HCT116 (cell line): ENCODE results near the gene APBA3. TPM values are rescaled to one million over a fixed set of nuclear protein-coding genes. Genes with fewer than 3 reads are reported as not detected.

Experiments used
- ATAC-seq: fragments of 200-7000 bp; cut with Tn5 transposase; 2 replicates; pipeline ENCODE4 v1.9.1; 2020; ENCODE audit warnings: mild to moderate bottlenecking, moderate library complexity
- BruUV-seq: library from RNA; stranded (reverse); fragments of 400-500 nt; replicated peaks from 2 replicates; lab custom pipeline; 2021; lab: Mats Ljungman, UMichigan
- CTCF ChIA-PET: fragments of 300-600 bp; sonication (Branson Sonifier 250); formaldehyde crosslinking; loops from one replicate; lab custom pipeline; 2021; ENCODE audit warnings: antibody characterized with exemption; lab: Charles Lee
- POLR2A ChIA-PET: fragments of 300-600, 350-600 bp; sonication (Branson Sonifier 250); formaldehyde crosslinking; loops from one replicate; lab custom pipeline; 2021; ENCODE audit warnings: antibody characterized with exemption; lab: Charles Lee
- RAD21 ChIA-PET, 2 experiments: fragments of 300-600 bp; sonication (Branson Sonifier 250); formaldehyde crosslinking; loops; one replicate each; lab custom pipeline; 2023; ENCODE audit warnings: low total read pairs in 2 of 2; ENCODE audit not compliant: uncharacterized antibody in 2 of 2, unreplicated experiment in 2 of 2, low non-redundant PET in 1 of 2; lab: Charles Lee
- DNase-seq: peaks from one replicate; pipeline ENCODE4 v3.0.0-alpha.2; 2010; ENCODE audit warnings: low read depth, low spot score
- H2AFZ ChIP-seq: fragments of 200-600 bp; shearing (Covaris generic), sonication (generic); 2 replicates; pipeline ENCODE4 v1.6.1; 2017; ENCODE audit warnings: low read depth, mixed run types, mixed read lengths, antibody characterized with exemption, low read length; ENCODE audit not compliant: poor library complexity, severe bottlenecking
- H3K27ac ChIP-seq: 2 replicates; pipeline ENCODE4 v1.5.1; 2012; ENCODE audit warnings: low read depth, low read length
- H3K27me3 ChIP-seq: fragments of 200-600 bp; sonication (generic); 2 replicates; pipeline ENCODE4 v1.6.1; 2016; ENCODE audit warnings: mixed run types, low read length, mixed read lengths; ENCODE audit not compliant: insufficient read depth
- H3K36me3 ChIP-seq, 2 experiments: fragments of 200-500 bp in 1 of 2; fragments of 200-600 bp in 1 of 2; sonication (Bioruptor generic) in 1 of 2; sonication (generic) in 1 of 2; 2 replicates each; pipeline versions ENCODE4 v1.5.1 to v1.6.1; 2014 to 2016; ENCODE audit warnings: low read length in 2 of 2, inconsistent platforms in 1 of 2, mixed read lengths in 1 of 2, mixed run types in 1 of 2; ENCODE audit not compliant: insufficient read depth in 2 of 2, control insufficient read depth in 1 of 2
- H3K4me1 ChIP-seq, 2 experiments: fragments of 200-600 bp in 1 of 2; sonication (generic) in 1 of 2; 2 replicates each; pipeline versions ENCODE4 v1.5.1 to v1.6.1; 2012 to 2017; ENCODE audit warnings: low read length in 2 of 2, inconsistent platforms in 1 of 2, mild to moderate bottlenecking in 1 of 2, mixed read lengths in 1 of 2, mixed run types in 1 of 2, moderate library complexity in 1 of 2; ENCODE audit not compliant: insufficient read depth in 2 of 2, control insufficient read depth in 1 of 2
- H3K4me2 ChIP-seq: fragments of 200-600 bp; sonication (generic); 2 replicates; pipeline ENCODE4 v1.6.1; 2017; ENCODE audit warnings: mixed run types, low read length, mixed read lengths
- H3K4me3 ChIP-seq, 2 experiments: fragments of 200-600 bp in 1 of 2; sonication (generic) in 1 of 2; replicated peaks in 1 of 2; 2 replicates each; pipeline ENCODE4 v1.5.1; 2011 to 2016; ENCODE audit warnings: low read length in 2 of 2, control low read depth in 1 of 2, low read depth in 1 of 2, mild to moderate bottlenecking in 1 of 2, mixed read lengths in 1 of 2, mixed run types in 1 of 2
- H3K79me2 ChIP-seq: fragments of 200-600 bp; sonication (generic); 2 replicates; pipeline ENCODE4 v1.6.1; 2017; ENCODE audit warnings: mild to moderate bottlenecking, mixed run types, low read length, moderate library complexity, mixed read lengths; ENCODE audit not compliant: insufficient read depth
- H3K9ac ChIP-seq: fragments of 200-600 bp; sonication (generic); 2 replicates; pipeline ENCODE4 v1.6.1; 2016; ENCODE audit warnings: low read length, mixed read lengths
- H3K9me2 ChIP-seq: fragments of 200-600 bp; sonication (generic), shearing (Covaris generic); 2 replicates; pipeline ENCODE4 v1.6.1; 2017; ENCODE audit warnings: mixed run types, mild to moderate bottlenecking, moderate library complexity; ENCODE audit not compliant: insufficient read depth
- H3K9me3 ChIP-seq, 2 experiments: fragments of 200-500 bp in 1 of 2; fragments of 200-600 bp in 1 of 2; sonication (Bioruptor generic) in 1 of 2; sonication (generic) in 1 of 2; 2 replicates each; pipeline ENCODE4 v1.6.1; 2014 to 2017; ENCODE audit warnings: low read length in 2 of 2, mixed read lengths in 2 of 2, inconsistent platforms in 1 of 2, low read depth in 1 of 2, mild to moderate bottlenecking in 1 of 2, mixed run types in 1 of 2, moderate library complexity in 1 of 2; ENCODE audit not compliant: control insufficient read depth in 1 of 2, insufficient read depth in 1 of 2
- H4K20me1 ChIP-seq: fragments of 200-600 bp; sonication (generic), shearing (Covaris generic); 2 replicates; pipeline ENCODE4 v1.6.1; 2017; ENCODE audit warnings: mixed run types, mild to moderate bottlenecking, moderate library complexity; ENCODE audit not compliant: insufficient read depth
- CEBPB ChIP-seq: IDR thresholded peaks from 2 replicates; pipeline ENCODE4 v1.6.1; 2012; ENCODE audit warnings: low read depth
- EZH2 ChIP-seq: fragments of 200-600 bp; sonication (generic); IDR thresholded peaks from 2 replicates; pipeline ENCODE4 v1.6.1; 2017; ENCODE audit warnings: antibody characterized with exemption, mixed run types
- EZH2phosphoT487 ChIP-seq: fragments of 200-600 bp; IDR thresholded peaks from 2 replicates; pipeline ENCODE4 v1.6.1; 2018; ENCODE audit warnings: antibody characterized with exemption, borderline replicate concordance
- FOSL1 ChIP-seq: IDR thresholded peaks from 2 replicates; pipeline ENCODE4 v1.6.1; 2012; ENCODE audit warnings: low read depth
- JUND ChIP-seq: IDR thresholded peaks from 2 replicates; pipeline ENCODE4 v1.6.1; 2012
- POLR2A ChIP-seq: IDR thresholded peaks from 2 replicates; pipeline ENCODE4 v1.7.0; 2011; ENCODE audit warnings: borderline replicate concordance; ENCODE audit not compliant: insufficient read depth, insufficient read length; ENCODE audit errors: extremely low read depth
- RAD21 ChIP-seq: IDR thresholded peaks from 2 replicates; pipeline ENCODE4 v1.6.1; 2012; ENCODE audit warnings: low read depth, mild to moderate bottlenecking
- SP1 ChIP-seq: IDR thresholded peaks from 2 replicates; pipeline ENCODE4 v1.6.1; 2012; ENCODE audit warnings: low read depth
- SRF ChIP-seq: IDR thresholded peaks from 2 replicates; pipeline ENCODE4 v1.6.1; 2012; ENCODE audit warnings: low read depth
- TCF7L2 ChIP-seq: IDR thresholded peaks from 2 replicates; pipeline ENCODE4 v1.7.0; 2011; ENCODE audit warnings: borderline replicate concordance, inconsistent platforms; ENCODE audit not compliant: insufficient read depth, insufficient read length; ENCODE audit errors: extremely low read depth
- YY1 ChIP-seq: IDR thresholded peaks from 2 replicates; pipeline ENCODE4 v1.6.1; 2011; ENCODE audit warnings: low read length, low read depth, moderate library complexity, mild to moderate bottlenecking; ENCODE audit not compliant: insufficient replicate concordance; ENCODE audit errors: extremely low read depth
- ZNF274 ChIP-seq: fragments of 200-500 bp; sonication (Bioruptor generic); IDR thresholded peaks from 2 replicates; pipeline ENCODE4 v1.6.1; 2014; ENCODE audit warnings: mild to moderate bottlenecking, low read depth, low read length, inconsistent platforms
- intact Hi-C: fragments of 100-400 bp; cut with micrococcal nuclease; formaldehyde crosslinking; loops from 2 replicates; pipeline ENCODE4 v1.10.0; 2022
- total RNA-seq: library from RNA; stranded (reverse); gene quantifications from one replicate; pipeline ENCODE4 v1.2.1, GENCODE V29; 2021; ENCODE audit not compliant: unreplicated experiment
- TF ChIP-seq, protein P1 (sequence below): IDR thresholded peaks from 2 replicates; pipeline ENCODE4 v1.6.1; 2012
- TF ChIP-seq, protein P2 (sequence below): IDR thresholded peaks from 2 replicates; pipeline ENCODE4 v1.6.1; 2012; ENCODE audit warnings: low read depth
- TF ChIP-seq, protein P3 (sequence below), 3 experiments: fragments of 200-600 bp in 1 of 3; sonication (generic) in 1 of 3; IDR thresholded peaks in 2 of 3; conservative IDR thresholded peaks in 1 of 3; 2 replicates each; pipeline ENCODE4 v1.5.1; 2012 to 2017; ENCODE audit warnings: low read depth in 2 of 3, low read length in 2 of 3, antibody characterized with exemption in 1 of 3, borderline replicate concordance in 1 of 3, control low read depth in 1 of 3, mild to moderate bottlenecking in 1 of 3, mixed read lengths in 1 of 3, mixed run types in 1 of 3, moderate library complexity in 1 of 3; ENCODE audit not compliant: insufficient read depth in 1 of 3
- TF ChIP-seq, protein P4 (sequence below): IDR thresholded peaks from 2 replicates; pipeline ENCODE4 v1.6.1; 2011; ENCODE audit warnings: mild to moderate bottlenecking, low read length, moderate library complexity; ENCODE audit not compliant: insufficient replicate concordance; ENCODE audit errors: extremely low read depth

Gene APBA3
- total RNA-seq, 1 experiment from 2014 or later: 29.5 TPM

DNA sequence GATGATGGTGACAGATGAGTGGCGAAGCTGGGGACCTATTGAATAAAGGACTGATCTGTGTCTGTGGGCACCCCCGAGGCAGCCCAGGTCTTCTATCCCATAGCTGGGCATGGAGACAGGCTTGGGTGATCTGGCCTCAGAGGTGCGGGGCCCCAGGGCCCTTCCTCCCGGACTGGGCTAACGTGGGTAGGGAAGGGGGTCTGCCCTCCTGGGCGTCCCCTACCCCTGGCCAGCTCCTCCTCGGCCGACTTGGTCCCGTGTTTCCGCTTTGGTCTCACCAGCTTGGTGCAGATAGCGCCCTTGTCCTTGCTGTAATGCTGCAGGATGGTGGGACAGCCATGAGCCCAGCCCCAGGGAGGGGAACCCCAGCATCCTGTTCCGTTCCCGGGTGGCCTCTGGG lies 21.4 kb upstream of the APBA3 start:
- intact Hi-C loops: no loop called here

More for the DNA sequence above, 21.4 kb upstream of the APBA3 start:
- no peaks in the 10 kb centered on the region for H3K4me1 ChIP-seq
- H3K9me2 ChIP-seq: no peaks in the 10 kb centered on the region
- ChIA-PET RAD21 (no interaction called here), POLR2A (interaction anchor here (1.6 kb wide), 1 partner anchor 20 kb away, joined by 4 read pairs; the partner anchor contains the start of gene MRPL54), CTCF (no interaction called here)
- no peak for DNase-seq
- no peaks in the 10 kb centered on the region for H3K27me3 ChIP-seq
- no peak for ATAC-seq
- BruUV-seq: no TSS peak
- no peak overlapping the region for H3K9ac ChIP-seq
- peaks cover 9 to 21% of the 10 kb centered on the region in 2 experiments; a peak in 3 of 4 replicates for H3K9me3 ChIP-seq
- H3K79me2 ChIP-seq: no peaks in the 10 kb centered on the region
- no peaks in the 10 kb centered on the region for H4K20me1 ChIP-seq
- H3K36me3 ChIP-seq: no peaks in the 10 kb centered on the region
- no peak overlapping the region for H3K4me3 ChIP-seq
- TF ChIP-seq RAD21 (no peak), ZNF274 (no peak), FOSL1 (no peak), YY1 (no peak), POLR2A (no peak), EZH2phosphoT487 (no peak), SRF (no peak), JUND (no peak), EZH2 (no peak), CEBPB (no peak), SP1 (no peak), TCF7L2 (no peak)
- TF ChIP-seq, protein P1, sequence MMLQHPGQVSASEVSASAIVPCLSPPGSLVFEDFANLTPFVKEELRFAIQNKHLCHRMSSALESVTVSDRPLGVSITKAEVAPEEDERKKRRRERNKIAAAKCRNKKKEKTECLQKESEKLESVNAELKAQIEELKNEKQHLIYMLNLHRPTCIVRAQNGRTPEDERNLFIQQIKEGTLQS: no peak
- TF ChIP-seq, protein P2, sequence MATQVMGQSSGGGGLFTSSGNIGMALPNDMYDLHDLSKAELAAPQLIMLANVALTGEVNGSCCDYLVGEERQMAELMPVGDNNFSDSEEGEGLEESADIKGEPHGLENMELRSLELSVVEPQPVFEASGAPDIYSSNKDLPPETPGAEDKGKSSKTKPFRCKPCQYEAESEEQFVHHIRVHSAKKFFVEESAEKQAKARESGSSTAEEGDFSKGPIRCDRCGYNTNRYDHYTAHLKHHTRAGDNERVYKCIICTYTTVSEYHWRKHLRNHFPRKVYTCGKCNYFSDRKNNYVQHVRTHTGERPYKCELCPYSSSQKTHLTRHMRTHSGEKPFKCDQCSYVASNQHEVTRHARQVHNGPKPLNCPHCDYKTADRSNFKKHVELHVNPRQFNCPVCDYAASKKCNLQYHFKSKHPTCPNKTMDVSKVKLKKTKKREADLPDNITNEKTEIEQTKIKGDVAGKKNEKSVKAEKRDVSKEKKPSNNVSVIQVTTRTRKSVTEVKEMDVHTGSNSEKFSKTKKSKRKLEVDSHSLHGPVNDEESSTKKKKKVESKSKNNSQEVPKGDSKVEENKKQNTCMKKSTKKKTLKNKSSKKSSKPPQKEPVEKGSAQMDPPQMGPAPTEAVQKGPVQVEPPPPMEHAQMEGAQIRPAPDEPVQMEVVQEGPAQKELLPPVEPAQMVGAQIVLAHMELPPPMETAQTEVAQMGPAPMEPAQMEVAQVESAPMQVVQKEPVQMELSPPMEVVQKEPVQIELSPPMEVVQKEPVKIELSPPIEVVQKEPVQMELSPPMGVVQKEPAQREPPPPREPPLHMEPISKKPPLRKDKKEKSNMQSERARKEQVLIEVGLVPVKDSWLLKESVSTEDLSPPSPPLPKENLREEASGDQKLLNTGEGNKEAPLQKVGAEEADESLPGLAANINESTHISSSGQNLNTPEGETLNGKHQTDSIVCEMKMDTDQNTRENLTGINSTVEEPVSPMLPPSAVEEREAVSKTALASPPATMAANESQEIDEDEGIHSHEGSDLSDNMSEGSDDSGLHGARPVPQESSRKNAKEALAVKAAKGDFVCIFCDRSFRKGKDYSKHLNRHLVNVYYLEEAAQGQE: no peak
- TF ChIP-seq, protein P3, sequence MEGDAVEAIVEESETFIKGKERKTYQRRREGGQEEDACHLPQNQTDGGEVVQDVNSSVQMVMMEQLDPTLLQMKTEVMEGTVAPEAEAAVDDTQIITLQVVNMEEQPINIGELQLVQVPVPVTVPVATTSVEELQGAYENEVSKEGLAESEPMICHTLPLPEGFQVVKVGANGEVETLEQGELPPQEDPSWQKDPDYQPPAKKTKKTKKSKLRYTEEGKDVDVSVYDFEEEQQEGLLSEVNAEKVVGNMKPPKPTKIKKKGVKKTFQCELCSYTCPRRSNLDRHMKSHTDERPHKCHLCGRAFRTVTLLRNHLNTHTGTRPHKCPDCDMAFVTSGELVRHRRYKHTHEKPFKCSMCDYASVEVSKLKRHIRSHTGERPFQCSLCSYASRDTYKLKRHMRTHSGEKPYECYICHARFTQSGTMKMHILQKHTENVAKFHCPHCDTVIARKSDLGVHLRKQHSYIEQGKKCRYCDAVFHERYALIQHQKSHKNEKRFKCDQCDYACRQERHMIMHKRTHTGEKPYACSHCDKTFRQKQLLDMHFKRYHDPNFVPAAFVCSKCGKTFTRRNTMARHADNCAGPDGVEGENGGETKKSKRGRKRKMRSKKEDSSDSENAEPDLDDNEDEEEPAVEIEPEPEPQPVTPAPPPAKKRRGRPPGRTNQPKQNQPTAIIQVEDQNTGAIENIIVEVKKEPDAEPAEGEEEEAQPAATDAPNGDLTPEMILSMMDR (IDR thresholded peaks at IDR 0.05 in 2 of 3, conservative IDR thresholded peaks at IDR 0.05 in 1 of 3; ENCODE audit: borderline replicate concordance in 1 of 3, insufficient read depth in 1 of 3, low read depth in 2 of 3, low read length in 2 of 3): no peak
- TF ChIP-seq, protein P4, sequence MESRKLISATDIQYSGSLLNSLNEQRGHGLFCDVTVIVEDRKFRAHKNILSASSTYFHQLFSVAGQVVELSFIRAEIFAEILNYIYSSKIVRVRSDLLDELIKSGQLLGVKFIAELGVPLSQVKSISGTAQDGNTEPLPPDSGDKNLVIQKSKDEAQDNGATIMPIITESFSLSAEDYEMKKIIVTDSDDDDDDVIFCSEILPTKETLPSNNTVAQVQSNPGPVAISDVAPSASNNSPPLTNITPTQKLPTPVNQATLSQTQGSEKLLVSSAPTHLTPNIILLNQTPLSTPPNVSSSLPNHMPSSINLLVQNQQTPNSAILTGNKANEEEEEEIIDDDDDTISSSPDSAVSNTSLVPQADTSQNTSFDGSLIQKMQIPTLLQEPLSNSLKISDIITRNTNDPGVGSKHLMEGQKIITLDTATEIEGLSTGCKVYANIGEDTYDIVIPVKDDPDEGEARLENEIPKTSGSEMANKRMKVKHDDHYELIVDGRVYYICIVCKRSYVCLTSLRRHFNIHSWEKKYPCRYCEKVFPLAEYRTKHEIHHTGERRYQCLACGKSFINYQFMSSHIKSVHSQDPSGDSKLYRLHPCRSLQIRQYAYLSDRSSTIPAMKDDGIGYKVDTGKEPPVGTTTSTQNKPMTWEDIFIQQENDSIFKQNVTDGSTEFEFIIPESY: no peak
- H3K4me2 ChIP-seq: no peak overlapping the region
- no peak overlapping the region for H3K27ac ChIP-seq
- no peak overlapping the region for H2AFZ ChIP-seq
